Measurements from ENCODE around the gene VSNL1.

VSNL1 gene

GRCh38 chr2:17583166-17583565 lies 42.7 kb downstream of the VSNL1 start:
- no peak for DNase-seq (ENCODE audit: low read depth in 2 of 2)

- DNase-seq (ENCODE audit: low read depth in 2 of 2), result no peak
Measured at GRCh38 chr2:17583646-17584045, 43.1 kb downstream of the VSNL1 start.

GRCh38 chr2:17584689-17585088 lies 44.2 kb downstream of the VSNL1 start:
- no peak for DNase-seq (ENCODE audit: low read depth in 2 of 2)

- DNase-seq (ENCODE audit: low read depth in 2 of 2), result no peak
Measured at GRCh38 chr2:17587469-17587868, 47.0 kb downstream of the VSNL1 start.

GRCh38 chr2:17588031-17588430 lies 47.5 kb downstream of the VSNL1 start:
- DNase-seq (ENCODE audit: low read depth in 2 of 2), result no peak

GRCh38 chr2:17589406-17590035 lies 49.0 kb downstream of the VSNL1 start:
- no peak for DNase-seq (ENCODE audit: low read depth in 2 of 2)

GRCh38 chr2:17590342-17590911 lies 49.9 kb downstream of the VSNL1 start:
- no peak for DNase-seq (ENCODE audit: low read depth in 2 of 2)

- DNase-seq (ENCODE audit: low read depth in 2 of 2), result no peak
Measured at GRCh38 chr2:17591846-17592245, 51.4 kb downstream of the VSNL1 start.

- no peak for DNase-seq (ENCODE audit: low read depth in 2 of 2)
Measured at GRCh38 chr2:17592731-17593409, 52.4 kb downstream of the VSNL1 start.

- DNase-seq (ENCODE audit: low read depth in 2 of 2), result no peak
Measured at GRCh38 chr2:17593445-17593840, 52.9 kb downstream of the VSNL1 start.

GRCh38 chr2:17593841-17594491 lies 53.5 kb downstream of the VSNL1 start:
- DNase-seq (ENCODE audit: low read depth in 2 of 2), result no peak

- peak in 1 of 2 experiments; percentile 27 for DNase-seq (ENCODE audit: low read depth in 2 of 2)
Measured at GRCh38 chr2:17594533-17595401, 54.3 kb downstream of the VSNL1 start.

- no peak for DNase-seq (ENCODE audit: low read depth in 2 of 2)
Measured at GRCh38 chr2:17599617-17600016, 59.1 kb downstream of the VSNL1 start.

GRCh38 chr2:17600556-17601204 lies 60.2 kb downstream of the VSNL1 start:
- no peak for DNase-seq (ENCODE audit: low read depth in 2 of 2)

- no peak for DNase-seq (ENCODE audit: low read depth in 2 of 2)
Measured at GRCh38 chr2:17604050-17604449, 63.6 kb downstream of the VSNL1 start.

- DNase-seq (ENCODE audit: low read depth in 2 of 2), result no peak
Measured at GRCh38 chr2:17605696-17606095, 65.2 kb downstream of the VSNL1 start.

- no peak for DNase-seq (ENCODE audit: low read depth in 2 of 2)
Measured at GRCh38 chr2:17606851-17607250, 66.4 kb downstream of the VSNL1 start.

GRCh38 chr2:17607379-17607778 lies 66.9 kb downstream of the VSNL1 start:
- no peak for DNase-seq (ENCODE audit: low read depth in 2 of 2)

GRCh38 chr2:17608251-17608650 lies 67.8 kb downstream of the VSNL1 start:
- no peak for DNase-seq (ENCODE audit: low read depth in 2 of 2)

- no peak for DNase-seq (ENCODE audit: low read depth in 2 of 2)
Measured at GRCh38 chr2:17610521-17610920, 70.0 kb downstream of the VSNL1 start.

GRCh38 chr2:17611036-17611435 lies 70.5 kb downstream of the VSNL1 start:
- no peak for DNase-seq (ENCODE audit: low read depth in 2 of 2)

Data from fibroblast of skin of left quadriceps (primary cell).